Tibial nerve (tissue), 4 donors: ENCODE results near the gene TSSC4.

Experiments used
- EP300 ChIP-seq, 2 donors: sonication (generic); formaldehyde crosslinking; IDR thresholded peaks; one replicate each; pipeline ENCODE4 v1.6.1; 2017; ENCODE audit warnings: antibody characterized with exemption in 2 of 2, mild to moderate bottlenecking in 1 of 2
- POLR2A ChIP-seq, 2 donors: fragments of 450-650 bp; IDR thresholded peaks; one replicate each; pipeline ENCODE4 v1.6.1; 2017; ENCODE audit warnings: antibody characterized with exemption in 2 of 2, mild to moderate bottlenecking in 2 of 2, moderate library complexity in 2 of 2
- TF ChIP-seq, protein P1 (sequence below), 5 experiments: fragments of 200-600 bp in 3 of 5; fragments of 450-650 bp in 2 of 5; sonication (generic) in 3 of 5; IDR thresholded peaks; one replicate each; pipeline ENCODE4 v1.5.1; 2016 to 2019; ENCODE audit warnings: antibody characterized with exemption in 5 of 5, mild to moderate bottlenecking in 3 of 5, moderate library complexity in 2 of 5

DNA sequence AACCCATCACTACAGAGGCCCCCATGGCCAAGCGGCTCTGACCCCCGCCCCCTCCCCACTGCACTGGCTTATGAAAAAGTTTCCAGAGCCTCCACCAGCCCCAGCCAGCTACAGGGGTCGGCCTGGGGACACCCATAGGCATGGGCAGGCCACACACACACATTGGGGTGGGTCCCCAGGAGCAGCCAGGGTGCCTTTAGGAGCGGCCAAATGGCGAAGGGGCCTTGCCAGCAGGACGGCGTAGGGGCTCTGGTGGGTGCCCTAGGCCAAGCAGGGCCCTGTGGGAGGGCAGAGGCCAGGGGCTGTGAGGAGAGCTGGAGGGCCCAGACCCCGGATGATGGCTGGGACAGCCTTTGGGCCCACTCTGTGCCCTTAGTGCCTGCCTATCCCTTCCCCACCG is 10.1 kb downstream of the TSSC4 start:
- TF ChIP-seq, protein P1, sequence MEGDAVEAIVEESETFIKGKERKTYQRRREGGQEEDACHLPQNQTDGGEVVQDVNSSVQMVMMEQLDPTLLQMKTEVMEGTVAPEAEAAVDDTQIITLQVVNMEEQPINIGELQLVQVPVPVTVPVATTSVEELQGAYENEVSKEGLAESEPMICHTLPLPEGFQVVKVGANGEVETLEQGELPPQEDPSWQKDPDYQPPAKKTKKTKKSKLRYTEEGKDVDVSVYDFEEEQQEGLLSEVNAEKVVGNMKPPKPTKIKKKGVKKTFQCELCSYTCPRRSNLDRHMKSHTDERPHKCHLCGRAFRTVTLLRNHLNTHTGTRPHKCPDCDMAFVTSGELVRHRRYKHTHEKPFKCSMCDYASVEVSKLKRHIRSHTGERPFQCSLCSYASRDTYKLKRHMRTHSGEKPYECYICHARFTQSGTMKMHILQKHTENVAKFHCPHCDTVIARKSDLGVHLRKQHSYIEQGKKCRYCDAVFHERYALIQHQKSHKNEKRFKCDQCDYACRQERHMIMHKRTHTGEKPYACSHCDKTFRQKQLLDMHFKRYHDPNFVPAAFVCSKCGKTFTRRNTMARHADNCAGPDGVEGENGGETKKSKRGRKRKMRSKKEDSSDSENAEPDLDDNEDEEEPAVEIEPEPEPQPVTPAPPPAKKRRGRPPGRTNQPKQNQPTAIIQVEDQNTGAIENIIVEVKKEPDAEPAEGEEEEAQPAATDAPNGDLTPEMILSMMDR (IDR thresholded peaks at IDR 0.05) = no peak
- TF ChIP-seq POLR2A (IDR thresholded peaks at IDR 0.05) = no peak
- TF ChIP-seq EP300 (IDR thresholded peaks at IDR 0.05) = no peak
